Glutamatergic neuron (in vitro differentiated cells): Measurements from ENCODE around the gene PCYT1B. TPM values are rescaled to one million over a fixed set of nuclear protein-coding genes. Genes with fewer than 3 reads are reported as not detected.

Source experiments
- DNase-seq: peaks from one replicate; pipeline ENCODE4 v3.0.0; 2022
- H3K27ac Mint-ChIP-seq: one replicate; pipeline ENCODE4 v1.8.0; 2020; ENCODE audit warnings: mild to moderate bottlenecking, mixed read lengths, inconsistent platforms; ENCODE audit not compliant: unreplicated experiment
- H3K27me3 Mint-ChIP-seq: one replicate; pipeline ENCODE4 v1.8.0; 2020; ENCODE audit warnings: mild to moderate bottlenecking, moderate library complexity, mixed read lengths, inconsistent platforms; ENCODE audit not compliant: unreplicated experiment
- H3K36me3 Mint-ChIP-seq: one replicate; pipeline ENCODE4 v1.8.0; 2020; ENCODE audit warnings: mild to moderate bottlenecking, mixed read lengths, inconsistent platforms; ENCODE audit not compliant: unreplicated experiment
- H3K4me1 Mint-ChIP-seq: one replicate; pipeline ENCODE4 v1.8.0; 2020; ENCODE audit warnings: mild to moderate bottlenecking, low read depth, mixed read lengths, inconsistent platforms; ENCODE audit not compliant: unreplicated experiment
- H3K4me3 Mint-ChIP-seq: one replicate; pipeline ENCODE4 v1.8.0; 2020; ENCODE audit warnings: mild to moderate bottlenecking, mixed read lengths, inconsistent platforms; ENCODE audit not compliant: unreplicated experiment
- H3K9me3 Mint-ChIP-seq: one replicate; pipeline ENCODE4 v1.8.0; 2020; ENCODE audit warnings: mild to moderate bottlenecking, moderate library complexity, mixed read lengths, inconsistent platforms; ENCODE audit not compliant: unreplicated experiment
- total RNA-seq: library from RNA; stranded (reverse); fragmentation: NEBNext Ultra II Directional; extraction: Animal tissue kit (Norgen Biotek cat#: 25700); gene quantifications from one replicate; pipeline ENCODE4 v1.2.1, GENCODE V29; 2021; ENCODE audit not compliant: unreplicated experiment
- TF ChIP-seq, protein P1 (sequence below): fragments of 200-600 bp; sonication (generic); IDR thresholded peaks from one replicate; pipeline ENCODE4 v1.5.0; 2021; ENCODE audit not compliant: partially characterized antibody, unreplicated experiment

Gene PCYT1B
- total RNA-seq, 1 donor from 2014 or later: 19.5 TPM

DNA sequence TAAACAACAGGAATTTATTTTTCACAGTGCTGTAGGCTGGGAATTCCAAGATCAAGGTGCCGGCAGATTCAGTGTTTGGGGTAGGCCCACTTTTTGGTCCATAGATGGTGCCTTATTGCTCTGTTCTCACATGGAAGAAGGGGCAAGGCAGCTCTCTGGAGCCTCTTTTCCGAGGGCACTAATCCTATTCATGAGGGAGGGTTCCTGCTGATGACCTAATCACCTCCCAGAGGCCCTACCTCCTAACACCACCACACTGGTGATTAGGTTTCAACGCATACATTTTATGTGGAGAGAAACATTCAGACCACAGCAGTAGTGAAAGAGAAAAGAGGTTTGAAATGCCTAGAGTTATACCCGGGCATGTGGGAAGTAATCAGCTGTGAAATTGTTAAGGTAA lies 45.2 kb upstream of the PCYT1B start:
- Mint-ChIP-seq H3K36me3 (no peaks in the 10 kb centered on the region), H3K4me3 (no peak overlapping the region), H3K4me1 (peaks cover 4% of the 10 kb centered on the region), H3K27me3 (peaks cover 2% of the 10 kb centered on the region), H3K27ac (no peak overlapping the region), H3K9me3 (no peaks in the 10 kb centered on the region)
- TF ChIP-seq, protein P1, sequence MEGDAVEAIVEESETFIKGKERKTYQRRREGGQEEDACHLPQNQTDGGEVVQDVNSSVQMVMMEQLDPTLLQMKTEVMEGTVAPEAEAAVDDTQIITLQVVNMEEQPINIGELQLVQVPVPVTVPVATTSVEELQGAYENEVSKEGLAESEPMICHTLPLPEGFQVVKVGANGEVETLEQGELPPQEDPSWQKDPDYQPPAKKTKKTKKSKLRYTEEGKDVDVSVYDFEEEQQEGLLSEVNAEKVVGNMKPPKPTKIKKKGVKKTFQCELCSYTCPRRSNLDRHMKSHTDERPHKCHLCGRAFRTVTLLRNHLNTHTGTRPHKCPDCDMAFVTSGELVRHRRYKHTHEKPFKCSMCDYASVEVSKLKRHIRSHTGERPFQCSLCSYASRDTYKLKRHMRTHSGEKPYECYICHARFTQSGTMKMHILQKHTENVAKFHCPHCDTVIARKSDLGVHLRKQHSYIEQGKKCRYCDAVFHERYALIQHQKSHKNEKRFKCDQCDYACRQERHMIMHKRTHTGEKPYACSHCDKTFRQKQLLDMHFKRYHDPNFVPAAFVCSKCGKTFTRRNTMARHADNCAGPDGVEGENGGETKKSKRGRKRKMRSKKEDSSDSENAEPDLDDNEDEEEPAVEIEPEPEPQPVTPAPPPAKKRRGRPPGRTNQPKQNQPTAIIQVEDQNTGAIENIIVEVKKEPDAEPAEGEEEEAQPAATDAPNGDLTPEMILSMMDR: no peak
- DNase-seq: no peak

DNA sequence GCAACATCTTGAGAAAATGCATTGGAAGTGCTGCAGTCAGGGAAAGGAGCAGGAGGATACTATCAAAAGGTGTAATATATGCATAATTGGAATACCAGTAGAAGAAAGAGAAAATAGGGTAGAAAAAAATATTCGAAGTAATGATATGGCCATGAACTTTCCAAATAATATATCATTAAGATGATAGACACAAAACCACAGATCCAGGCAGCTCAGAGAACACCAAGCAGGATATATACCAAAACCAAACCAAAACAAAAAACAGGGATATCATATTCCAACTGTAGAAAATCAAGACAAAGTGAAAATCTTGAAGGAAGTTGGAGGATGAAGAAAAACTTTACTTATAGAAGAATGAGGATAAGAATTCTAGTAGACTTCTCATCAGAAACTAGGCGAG lies 36.9 kb upstream of the PCYT1B start:
- no peak overlapping the region for H3K27ac Mint-ChIP-seq
- H3K4me1 Mint-ChIP-seq: no peaks in the 10 kb centered on the region
- no peak for DNase-seq
- H3K27me3 Mint-ChIP-seq: no peaks in the 10 kb centered on the region
- H3K9me3 Mint-ChIP-seq: peaks cover 1% of the 10 kb centered on the region
- no peaks in the 10 kb centered on the region for H3K36me3 Mint-ChIP-seq
- TF ChIP-seq, protein P1: no peak
- no peak overlapping the region for H3K4me3 Mint-ChIP-seq

DNA sequence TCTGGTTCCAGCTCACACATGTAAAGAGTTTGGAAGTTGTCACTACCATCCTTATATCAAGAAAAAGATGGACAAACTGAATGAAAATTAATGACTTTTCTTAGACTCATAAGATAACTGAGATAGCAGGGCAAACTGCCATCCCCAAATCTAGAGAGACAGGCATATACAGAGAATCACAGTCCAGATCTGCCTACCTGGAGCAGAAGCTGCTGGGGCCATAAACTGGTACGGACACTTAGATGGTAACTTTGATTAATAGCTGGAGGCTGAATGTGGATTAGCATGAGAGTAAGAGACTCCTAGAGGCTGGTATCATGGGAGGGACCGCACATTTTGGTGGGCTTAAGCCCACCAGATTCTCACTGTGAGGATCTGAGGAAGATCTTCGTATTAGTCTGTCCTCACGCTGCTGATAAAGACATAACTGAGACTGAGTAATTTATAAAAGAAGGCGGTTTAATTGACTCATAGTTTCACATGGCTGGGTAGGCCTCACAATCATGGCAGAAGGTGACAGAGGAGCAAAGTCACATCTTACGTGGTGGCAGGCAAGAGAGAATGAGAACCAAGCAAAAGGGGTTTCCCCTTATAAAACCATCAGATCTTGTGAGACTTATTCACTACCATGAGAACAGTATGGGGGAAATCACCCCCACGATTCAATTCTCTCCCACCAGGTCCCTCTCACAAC lies 35.7 kb upstream of the PCYT1B start:
- TF ChIP-seq, protein P1: no peak
- no peak for DNase-seq
- Mint-ChIP-seq H3K9me3 (peaks cover 1% of the 10 kb centered on the region), H3K27me3 (peaks cover 1% of the 10 kb centered on the region), H3K27ac (no peak overlapping the region), H3K4me1 (no peaks in the 10 kb centered on the region), H3K4me3 (no peak overlapping the region), H3K36me3 (no peaks in the 10 kb centered on the region)

DNA sequence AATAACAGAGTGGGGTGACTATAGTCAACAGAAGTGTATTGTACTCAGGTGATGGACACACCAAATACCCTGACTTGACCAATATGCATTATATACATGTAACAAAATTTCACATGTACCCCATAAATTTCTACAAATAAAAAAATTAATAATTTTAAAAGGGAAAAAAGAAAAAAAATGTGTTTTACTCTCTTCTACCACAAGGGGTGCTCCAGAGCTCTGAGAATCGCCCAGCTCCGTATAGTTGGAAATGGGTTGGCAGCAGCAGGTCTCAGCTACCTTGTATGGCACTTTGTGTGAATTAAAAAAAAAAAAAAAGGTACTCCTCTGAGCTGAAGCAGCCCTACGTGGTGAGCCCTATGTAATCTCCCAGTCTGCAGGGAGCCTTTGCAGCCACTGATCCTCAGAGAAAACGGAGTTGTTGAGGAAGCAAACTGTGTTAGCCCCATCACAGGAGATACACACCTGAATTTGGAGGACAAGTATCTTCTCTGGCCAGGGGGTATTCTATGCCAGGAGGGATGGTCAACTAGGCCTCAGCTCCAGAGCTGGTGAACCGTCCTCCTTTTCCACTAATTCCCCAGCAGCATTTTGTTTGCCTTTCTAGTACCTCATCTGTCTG lies 29.4 kb upstream of the PCYT1B start:
- no peak overlapping the region for H3K4me3 Mint-ChIP-seq
- no peak overlapping the region for H3K27ac Mint-ChIP-seq
- no peak for DNase-seq
- peaks cover 1% of the 10 kb centered on the region for H3K27me3 Mint-ChIP-seq
- no peaks in the 10 kb centered on the region for H3K36me3 Mint-ChIP-seq
- no peaks in the 10 kb centered on the region for H3K4me1 Mint-ChIP-seq
- H3K9me3 Mint-ChIP-seq: peaks cover 1% of the 10 kb centered on the region
- TF ChIP-seq, protein P1: peak; percentile 61

DNA sequence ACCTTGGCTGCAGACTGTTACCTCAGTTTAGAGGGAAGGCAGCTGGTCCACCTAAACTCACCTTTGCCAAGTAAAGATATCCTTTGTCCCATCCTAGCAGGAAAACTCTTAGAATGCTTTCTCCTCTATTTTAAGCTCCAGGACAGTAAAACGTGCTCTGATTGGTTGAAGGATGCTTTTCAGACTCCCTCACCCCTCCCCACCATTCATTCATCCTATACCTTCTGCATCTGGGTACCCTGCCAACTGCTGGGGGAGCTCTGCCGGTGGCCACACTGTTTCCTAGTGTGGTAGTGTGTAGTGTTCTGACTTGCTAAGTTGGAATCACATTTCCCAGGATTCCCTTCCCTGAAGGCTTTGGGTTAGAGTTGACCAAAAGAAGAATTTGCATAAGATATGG lies 26.3 kb upstream of the PCYT1B start:
- H3K9me3 Mint-ChIP-seq: no peaks in the 10 kb centered on the region
- H3K4me3 Mint-ChIP-seq: no peak overlapping the region
- TF ChIP-seq, protein P1: no peak
- no peak for DNase-seq
- H3K4me1 Mint-ChIP-seq: no peaks in the 10 kb centered on the region
- no peaks in the 10 kb centered on the region for H3K27me3 Mint-ChIP-seq
- H3K27ac Mint-ChIP-seq: no peak overlapping the region
- H3K36me3 Mint-ChIP-seq: no peaks in the 10 kb centered on the region
